GM18519 (cell line): ENCODE results near the gene SLC8A1.

Experiments
- ATAC-seq: cut with Tn5 transposase; IDR thresholded peaks from one replicate; pipeline ENCODE4 v1.9.1; 2021; ENCODE audit warnings: mild to moderate bottlenecking, moderate library complexity; ENCODE audit not compliant: unreplicated experiment, low FRiP score

The SLC8A1 gene

DNA sequence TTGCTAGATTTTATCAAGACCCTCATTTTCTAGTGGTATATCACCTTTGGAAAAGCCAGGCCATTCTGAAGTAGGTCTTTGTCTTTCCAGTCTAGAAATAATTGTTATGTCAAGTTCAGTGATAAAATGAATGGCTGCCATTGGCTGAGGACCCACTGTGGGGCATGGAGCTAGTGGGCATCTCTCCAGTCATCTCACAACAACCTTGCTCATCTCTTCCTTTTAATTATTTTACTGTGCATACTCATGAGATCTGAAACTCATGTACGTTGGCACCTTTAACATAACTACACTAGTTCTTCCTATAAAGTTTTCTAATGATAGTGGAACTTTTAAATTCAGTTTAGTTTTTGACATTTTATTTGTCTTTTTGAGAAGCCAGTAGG lies 240.9 kb downstream of the SLC8A1 start:
- ATAC-seq, result no peak

DNA sequence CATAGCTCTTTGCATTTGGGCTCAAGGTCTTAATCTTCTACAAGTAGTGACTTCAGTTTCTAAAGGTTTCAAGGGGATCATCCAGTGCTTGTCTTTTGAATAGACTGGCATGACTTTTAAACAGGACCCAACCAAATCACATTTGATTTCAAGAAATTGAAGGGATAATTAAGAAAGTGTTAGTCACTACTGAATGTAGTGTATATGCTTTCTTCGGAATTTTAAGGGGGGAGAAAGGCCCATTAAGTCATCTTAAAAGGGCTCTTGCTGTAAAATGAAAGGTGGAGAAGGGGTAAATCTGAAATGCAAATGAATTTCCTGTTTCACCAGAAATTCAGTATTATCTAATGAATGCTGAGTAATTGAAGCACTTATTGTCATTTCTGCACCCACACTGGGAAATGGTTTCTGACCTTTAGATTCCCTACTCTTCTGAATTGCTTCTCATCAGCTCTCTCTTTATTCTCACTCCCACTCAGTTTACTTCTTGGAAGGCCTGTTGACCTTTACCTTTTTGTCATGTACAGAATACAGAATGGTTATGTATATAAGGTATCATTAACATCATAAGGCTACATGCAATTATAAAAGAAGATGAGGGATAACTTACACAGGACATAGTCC lies 241.4 kb downstream of the SLC8A1 start:
- no peak for ATAC-seq

DNA sequence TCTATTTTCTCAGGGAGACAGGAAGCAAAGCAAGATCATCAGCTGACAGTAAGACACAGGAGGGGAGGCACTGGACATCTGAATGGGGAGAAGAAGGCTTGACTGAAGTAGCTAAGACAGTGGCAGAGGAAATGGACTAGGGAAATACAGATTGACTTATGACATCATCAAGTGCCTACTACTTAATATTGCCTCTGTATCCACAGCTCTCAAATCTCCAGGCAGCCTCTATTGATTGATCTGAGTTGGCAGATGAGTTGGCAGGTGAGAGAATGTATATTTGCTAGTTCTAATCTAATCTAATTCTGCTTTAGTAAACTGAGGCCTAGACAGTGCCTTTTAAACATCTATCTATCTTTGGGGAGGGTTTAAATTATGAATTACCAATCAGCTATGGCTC lies 242.1 kb downstream of the SLC8A1 start:
- no peak for ATAC-seq

DNA sequence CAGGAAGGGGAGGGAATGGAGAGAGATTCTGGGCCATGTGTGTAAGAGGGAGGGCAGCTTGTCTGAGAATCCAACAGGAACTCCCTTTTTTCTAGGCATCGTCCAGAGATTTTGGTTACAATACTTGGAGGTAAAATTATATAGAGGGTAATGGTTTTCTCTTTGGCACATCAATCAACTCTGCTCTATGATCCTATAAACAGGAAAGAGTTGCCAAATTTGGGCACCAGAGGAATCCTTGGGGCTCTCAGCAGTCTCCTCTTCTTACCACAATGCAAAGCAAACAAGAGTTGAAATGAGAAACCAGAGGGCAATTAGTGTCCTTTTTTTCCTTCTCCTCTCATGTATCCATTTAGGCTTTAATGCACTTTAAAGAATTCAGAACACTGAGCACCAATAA lies 243.4 kb downstream of the SLC8A1 start:
- no peak for ATAC-seq

DNA sequence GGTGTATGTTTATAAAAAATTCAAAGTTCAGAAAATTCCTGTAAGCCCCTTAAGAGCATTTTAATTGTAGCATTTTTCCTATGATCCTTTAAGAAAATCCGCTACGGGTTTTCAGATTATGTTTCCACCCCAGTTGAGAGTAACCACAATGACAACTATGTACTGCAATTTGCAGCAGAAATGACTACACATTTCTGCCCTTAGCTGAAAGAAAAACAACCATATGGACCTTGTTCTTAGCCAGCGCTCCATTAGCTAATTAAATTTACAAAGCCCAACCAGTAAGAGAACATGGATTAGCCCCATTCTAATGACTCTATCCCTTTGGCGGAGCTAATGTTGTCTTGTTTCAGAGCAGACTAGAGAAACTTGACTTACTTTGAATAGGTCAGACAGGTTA lies 247.6 kb downstream of the SLC8A1 start:
- no peak for ATAC-seq

DNA sequence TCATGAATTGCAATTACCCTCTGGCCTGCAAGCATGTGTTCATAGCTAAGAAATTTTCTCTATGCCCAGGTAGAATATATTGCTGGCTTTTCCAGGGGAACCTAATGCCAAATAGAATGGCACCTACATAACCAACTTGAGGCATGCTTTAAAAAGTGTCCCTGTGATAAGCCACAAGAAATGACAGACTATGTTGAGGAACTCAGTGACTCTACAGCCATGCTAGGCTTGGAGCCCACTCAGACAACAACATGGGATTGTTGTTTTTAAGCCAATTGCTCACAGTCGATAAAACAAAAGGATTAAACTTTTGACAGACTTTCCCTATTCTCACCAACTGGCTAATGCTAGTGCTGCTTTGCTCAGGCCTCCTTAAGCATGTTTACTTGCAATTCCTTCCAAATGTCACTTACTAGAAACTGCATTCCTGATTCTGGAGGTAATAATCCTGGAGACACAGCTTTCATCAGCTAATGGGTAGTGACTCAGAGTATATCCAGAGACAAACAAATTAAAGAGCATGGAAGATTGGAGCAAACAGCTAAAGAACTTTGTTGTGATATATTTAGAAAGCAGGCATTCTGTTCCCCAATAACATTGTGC lies 249.0 kb downstream of the SLC8A1 start:
- ATAC-seq, result no peak

DNA sequence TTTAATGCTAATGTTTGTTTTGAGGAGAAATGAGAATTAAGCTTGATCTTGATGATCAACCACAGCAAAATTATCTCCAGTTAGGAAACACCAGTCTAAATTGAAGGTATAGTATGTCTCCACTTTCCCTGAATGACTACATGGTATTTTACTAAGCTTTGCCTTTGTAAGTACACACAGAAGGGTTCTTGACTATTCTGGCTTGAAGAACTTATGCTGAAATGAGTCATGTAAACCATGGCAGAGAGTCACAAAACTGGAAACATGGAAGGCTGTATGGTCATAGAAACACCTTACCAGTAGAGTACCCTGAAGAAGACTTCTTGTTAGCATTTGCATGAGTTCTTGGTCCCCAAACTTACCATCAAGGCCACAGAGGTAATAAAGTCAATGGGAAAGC lies 250.5 kb downstream of the SLC8A1 start:
- ATAC-seq, result no peak

DNA sequence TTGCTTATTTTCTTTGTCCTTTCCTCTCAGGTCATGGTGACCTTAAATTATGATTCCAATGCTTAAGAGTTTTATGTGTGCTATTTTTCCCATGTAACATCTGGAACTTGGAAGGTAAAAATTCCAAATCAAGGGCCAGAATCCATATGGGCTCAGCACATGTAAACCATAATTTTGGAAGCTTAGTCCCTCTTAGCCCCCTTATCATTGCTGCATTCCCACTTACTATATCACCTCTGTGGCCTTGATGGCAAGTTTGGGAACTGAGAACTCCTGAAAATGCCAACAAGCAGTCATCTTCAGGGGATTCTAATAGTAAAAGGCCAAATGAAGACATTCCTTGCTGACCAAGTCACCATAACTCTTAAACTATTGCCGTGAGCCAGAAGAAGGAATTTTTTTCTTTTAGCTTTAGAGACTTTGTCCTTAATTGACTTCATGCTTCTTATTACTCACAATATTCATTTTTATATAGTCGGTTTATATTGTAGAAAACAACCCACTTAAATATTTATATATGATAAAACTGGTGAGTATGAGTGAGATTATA lies 251.4 kb downstream of the SLC8A1 start:
- no peak for ATAC-seq

DNA sequence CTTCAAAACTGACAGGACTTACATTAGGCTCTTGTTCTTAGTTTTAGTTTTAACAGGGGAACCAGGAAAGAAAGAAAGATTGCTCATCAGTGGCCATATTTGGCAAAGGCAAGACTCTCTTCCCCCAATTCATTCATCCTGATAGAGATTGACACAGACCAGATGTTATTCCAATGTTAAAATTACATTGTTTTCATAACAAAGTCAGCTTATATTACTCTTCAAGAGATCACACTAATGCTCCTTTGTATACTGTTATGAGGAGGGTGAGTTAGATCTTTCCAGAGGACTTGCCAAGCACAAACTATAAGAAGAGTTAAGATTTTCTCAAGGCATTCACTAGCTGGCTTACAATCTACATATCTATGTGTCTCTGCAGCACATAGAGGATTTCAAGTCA lies 252.1 kb downstream of the SLC8A1 start:
- ATAC-seq, result no peak

DNA sequence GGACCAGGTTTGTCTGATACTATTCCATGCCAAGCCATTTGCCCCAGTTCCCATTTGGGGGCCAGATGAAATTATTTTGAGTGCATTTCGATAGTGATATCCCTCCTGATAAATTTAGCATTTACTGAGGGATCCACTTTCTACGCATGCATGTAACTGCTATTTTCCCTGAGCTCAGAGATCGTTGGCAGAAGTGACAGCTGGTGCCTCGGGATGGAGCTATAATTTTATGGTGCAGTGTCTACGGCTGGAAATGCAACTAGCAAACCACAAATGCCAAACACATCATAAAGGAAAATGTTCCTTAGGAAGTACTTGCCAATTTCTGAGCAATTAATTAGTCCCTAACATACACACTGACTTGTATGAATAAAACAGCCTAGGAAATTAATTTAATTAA lies 254.8 kb downstream of the SLC8A1 start:
- ATAC-seq, result no peak

DNA sequence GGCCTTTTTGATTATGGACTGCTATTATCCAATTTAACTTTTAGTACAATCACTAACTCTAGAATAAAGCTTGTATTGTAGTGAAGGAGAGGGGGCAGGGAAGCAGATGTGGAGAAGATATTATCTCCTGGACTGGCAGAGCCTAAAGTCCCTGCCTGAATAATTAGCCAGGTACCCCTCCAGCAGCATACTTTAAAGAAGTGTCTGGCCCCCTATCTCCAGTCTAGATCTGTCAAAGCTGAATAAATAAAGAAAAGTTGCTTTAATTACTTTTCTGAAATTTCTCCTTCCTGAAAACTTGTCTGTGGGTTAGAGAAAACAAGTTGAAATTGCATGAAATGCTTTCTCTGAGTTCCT lies 258.2 kb downstream of the SLC8A1 start:
- ATAC-seq, result no peak

DNA sequence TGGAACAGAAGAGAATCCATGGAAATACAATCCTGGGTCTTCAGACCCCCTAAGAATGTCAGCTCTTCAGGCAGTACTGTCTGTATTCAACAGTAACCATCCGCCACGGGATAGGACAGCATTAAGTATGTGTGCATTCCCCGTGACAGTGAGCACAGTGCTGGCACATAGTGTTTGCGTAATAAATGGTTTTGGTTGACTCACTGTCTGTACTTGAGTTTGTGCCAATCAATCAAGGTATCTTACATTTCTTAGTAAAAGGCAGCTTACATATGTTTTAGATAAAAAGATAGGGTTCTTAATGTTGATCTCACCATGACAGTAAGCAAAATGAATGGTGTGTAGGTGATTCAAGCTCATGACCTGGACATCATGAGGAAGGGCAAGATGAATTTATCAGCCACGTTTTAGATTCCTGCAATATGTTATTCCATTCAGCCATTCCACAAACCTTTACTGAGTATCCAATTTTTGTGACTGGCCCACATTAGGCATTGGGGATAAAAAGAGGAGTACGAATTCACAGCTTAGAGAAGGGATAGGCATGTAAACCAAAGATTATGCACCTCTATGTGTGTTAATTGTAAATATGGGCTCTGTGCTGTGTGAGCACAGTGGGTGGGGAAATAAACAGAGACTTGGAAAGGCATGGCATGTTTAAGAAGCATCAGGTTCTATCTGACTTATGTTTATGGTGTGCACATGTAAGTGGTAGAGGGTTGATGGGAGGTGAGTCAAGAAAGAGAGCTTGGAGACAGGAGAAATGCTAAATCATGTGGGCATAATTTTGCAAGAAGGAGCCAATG lies 258.8 kb downstream of the SLC8A1 start:
- ATAC-seq, result no peak

DNA sequence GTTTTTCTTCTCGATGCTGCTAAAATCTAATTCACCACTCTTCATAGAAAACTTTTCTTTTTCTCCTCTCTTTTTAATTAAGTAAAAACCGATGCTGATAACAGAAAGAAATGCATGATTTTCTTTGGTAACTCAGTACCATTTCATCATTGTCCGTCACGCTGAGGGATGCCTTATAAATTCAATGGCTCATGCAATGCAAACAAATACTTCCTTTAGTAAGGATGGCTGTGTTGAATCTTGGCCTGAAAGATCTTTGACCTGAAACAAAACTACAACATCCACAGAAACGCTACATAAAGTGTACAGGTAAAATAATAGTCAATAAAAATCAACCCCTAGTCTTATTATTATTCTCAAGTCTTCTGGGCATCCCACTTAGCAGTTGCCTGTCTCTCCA lies 261.4 kb downstream of the SLC8A1 start:
- no peak for ATAC-seq

DNA sequence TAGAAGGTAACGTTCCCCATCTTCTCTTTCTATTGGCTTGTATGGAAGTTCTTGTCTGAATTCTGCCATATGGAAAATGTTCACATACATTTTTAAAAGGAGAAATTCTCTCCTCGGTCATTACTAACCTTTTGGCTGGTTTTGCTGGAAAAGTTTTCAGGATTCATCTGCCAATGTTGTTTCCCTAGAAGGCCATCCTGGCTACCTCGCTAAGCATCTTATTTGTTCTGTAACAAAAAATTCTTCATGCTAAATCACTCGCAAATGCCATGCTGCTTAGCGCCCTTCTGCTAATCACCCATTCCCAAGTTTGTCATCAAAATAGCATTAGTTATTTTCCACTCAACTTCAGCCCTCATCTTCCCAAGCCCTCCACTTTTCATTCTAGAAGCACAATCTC lies 262.0 kb downstream of the SLC8A1 start:
- no peak for ATAC-seq

DNA sequence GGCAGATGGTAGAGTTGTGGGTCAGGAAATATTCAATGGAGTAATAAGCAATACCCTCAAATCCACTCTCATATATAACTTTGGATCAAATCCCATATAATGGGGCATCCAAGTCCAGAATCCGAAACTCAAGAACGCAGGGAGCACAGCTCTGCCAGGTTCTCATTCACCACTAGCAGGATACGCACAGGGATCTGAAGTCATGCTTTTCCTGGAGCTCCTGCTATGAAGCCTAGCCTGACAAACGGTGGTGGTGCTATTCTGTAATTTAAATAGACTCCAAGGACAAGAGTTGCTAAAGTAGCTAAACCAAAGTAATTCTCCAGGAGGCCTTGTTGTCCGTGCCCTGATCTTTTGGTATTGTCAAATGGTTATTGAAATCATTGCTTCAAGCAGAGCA lies 264.8 kb downstream of the SLC8A1 start:
- ATAC-seq, result no peak

DNA sequence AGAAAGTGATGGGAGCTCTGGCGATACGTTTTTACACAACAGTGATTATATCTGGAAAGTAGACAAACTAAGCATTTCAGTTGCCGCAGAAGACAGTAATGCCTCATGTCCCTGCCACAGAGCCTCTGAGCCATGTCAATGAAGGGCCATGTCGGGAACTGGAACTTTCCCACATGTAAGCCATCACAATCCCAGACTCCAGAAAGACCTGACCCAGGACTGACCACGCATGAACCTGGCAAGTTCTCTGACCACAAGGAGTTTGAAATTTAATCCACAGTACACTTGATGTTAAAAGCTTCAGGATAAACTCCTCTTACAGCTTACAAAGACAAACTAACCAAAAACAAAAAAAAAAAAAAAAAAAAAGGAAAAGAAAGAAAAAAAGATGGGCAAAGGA lies 267.3 kb downstream of the SLC8A1 start:
- no peak for ATAC-seq

DNA sequence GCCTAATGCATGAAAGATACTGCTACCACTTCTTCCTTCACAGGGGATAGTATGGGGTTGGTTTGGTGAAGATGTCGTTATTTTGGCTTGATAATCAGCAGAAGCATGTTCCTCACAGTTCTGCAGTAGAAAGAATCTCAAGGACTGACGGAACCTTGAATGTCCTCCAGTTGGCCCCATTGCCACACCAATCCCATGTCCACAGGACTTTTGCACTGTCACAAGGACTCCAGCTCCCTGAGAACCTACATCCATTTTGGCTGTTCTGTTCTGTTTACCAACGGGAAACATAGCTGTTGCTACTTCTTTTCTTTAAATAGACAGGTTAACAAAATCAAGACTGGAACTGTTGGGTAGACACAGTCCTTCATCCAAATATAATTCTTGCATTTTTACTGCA lies 270.0 kb downstream of the SLC8A1 start:
- no peak for ATAC-seq

DNA sequence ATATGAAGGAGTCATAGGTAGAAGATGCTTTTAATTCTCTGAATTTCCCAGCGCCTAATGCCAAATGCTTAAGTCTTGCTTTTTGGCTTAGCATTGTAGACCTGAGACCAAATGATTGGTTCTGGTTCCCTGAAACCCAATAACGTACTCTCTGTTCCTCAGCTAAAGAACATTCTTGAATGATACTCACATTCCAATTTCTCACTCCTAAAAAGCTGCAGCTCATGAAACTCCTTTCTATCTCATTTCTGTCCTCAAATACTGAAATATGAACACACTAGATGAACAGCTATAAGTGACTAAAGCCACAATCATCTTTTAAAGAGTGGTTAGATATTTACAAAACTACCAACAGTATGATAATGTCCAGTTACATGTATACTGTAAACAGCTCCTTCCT lies 272.1 kb downstream of the SLC8A1 start:
- no peak for ATAC-seq

DNA sequence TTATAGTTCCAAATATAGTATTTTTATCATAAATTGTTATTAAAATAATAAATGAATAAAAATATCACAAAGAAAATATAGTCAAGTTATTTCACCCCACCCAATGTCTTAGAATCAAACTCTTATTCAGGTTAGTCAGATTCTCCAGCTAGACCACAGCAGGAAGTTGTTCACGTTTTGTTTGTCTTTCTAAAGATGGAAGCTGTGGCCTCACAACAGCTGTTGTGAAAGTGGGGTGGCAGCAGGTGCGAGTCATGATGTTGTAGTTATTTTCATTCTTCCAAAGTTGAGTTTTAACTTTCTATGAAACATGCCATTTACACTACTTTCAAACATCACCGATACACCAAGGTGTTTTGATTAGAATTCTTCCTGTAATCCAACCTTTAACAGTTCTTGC lies 272.9 kb downstream of the SLC8A1 start:
- peak; percentile 88 for ATAC-seq

DNA sequence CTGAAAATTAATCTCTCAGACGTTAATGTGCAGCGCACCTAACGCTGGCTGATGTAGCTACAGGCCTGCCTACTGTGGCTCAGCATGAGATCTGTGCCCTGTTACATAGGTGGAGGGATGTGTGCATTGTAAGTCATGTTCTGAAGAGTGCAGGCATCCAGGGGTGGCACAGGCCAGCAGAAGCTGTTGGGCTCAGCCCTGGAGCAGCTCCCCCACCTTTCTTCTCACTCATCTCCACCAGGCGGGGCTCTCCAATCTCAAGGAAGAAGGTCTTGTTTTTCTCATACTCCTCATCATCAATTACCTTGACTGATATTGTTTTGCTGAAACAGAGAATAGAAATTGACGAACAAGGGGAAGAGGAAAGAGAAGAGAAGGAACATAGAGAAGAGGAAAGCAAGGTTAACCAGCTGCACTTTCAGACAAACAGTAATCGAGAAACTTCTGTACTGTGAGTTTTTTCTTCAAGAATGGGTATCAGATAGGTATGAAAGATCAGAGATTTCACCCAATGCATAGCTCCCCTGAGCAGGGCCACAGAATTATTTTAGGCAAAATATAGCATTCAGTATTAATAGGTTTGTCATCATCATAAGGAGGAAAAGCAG lies 273.6 kb downstream of the SLC8A1 start:
- ATAC-seq, result no peak

DNA sequence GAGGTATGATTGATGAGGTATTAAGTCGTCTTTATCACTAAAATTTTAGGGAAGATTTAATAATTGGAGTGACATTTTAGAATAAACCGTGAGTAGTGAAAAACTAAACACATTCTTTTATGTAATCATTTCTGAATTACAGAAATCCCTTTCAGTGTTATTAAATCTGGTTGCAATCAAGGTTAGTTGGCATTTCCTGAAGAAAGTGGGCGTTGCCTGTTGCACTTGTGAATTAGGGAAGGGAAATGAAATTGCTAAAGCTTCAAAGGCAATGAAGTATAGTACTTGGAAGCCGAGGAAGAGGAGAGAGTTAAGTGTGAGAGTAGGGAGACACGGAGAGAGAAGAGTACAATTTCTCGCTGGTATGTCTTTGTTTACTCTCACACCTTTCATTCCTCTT lies 274.5 kb downstream of the SLC8A1 start:
- ATAC-seq, result no peak
